Endothelial cell (in vitro differentiated cells): ENCODE results near the gene PRKRA. TPM values are rescaled to one million over a fixed set of nuclear protein-coding genes. Genes with fewer than 3 reads are reported as not detected.

Experiments
- DNase-seq: peaks from one replicate; pipeline ENCODE4 v3.0.0; 2021; ENCODE audit warnings: low spot score
- H3K27ac Mint-ChIP-seq: one replicate; pipeline ENCODE4 v1.8.0; 2021; ENCODE audit warnings: mixed read lengths, inconsistent platforms; ENCODE audit not compliant: unreplicated experiment
- H3K27me3 Mint-ChIP-seq: one replicate; pipeline ENCODE4 v1.8.0; 2021; ENCODE audit warnings: mild to moderate bottlenecking, moderate library complexity, mixed read lengths, inconsistent platforms; ENCODE audit not compliant: unreplicated experiment
- H3K36me3 Mint-ChIP-seq: one replicate; pipeline ENCODE4 v1.8.0; 2021; ENCODE audit warnings: mild to moderate bottlenecking, low read depth, mixed read lengths, inconsistent platforms; ENCODE audit not compliant: unreplicated experiment
- H3K4me1 Mint-ChIP-seq: one replicate; pipeline ENCODE4 v1.8.0; 2021; ENCODE audit warnings: mild to moderate bottlenecking, mixed read lengths, inconsistent platforms; ENCODE audit not compliant: unreplicated experiment
- H3K4me3 Mint-ChIP-seq: one replicate; pipeline ENCODE4 v1.8.0; 2021; ENCODE audit warnings: mild to moderate bottlenecking, mixed read lengths, inconsistent platforms; ENCODE audit not compliant: unreplicated experiment
- H3K9me3 Mint-ChIP-seq: one replicate; pipeline ENCODE4 v1.8.0; 2021; ENCODE audit warnings: mixed read lengths, inconsistent platforms; ENCODE audit not compliant: unreplicated experiment
- CTCF ChIP-seq: fragments of 200-600 bp; sonication (generic); IDR thresholded peaks from one replicate; pipeline ENCODE4 v1.5.0; 2021; ENCODE audit warnings: antibody characterized with exemption; ENCODE audit not compliant: unreplicated experiment
- total RNA-seq: library from RNA; stranded (reverse); fragmentation: NEBNext Ultra II Directional; extraction: Animal tissue kit (Norgen Biotek cat#: 25700); gene quantifications from one replicate; pipeline ENCODE4 v1.2.1, GENCODE V29; 2021; ENCODE audit not compliant: unreplicated experiment

PRKRA gene
- total RNA-seq, 1 donor from 2014 or later = 33.1 TPM

- DNase-seq = no peak
- Mint-ChIP-seq H3K4me3 (peak overlapping the region; percentile 94), H3K4me1 (peaks cover 14% of the 10 kb centered on the region), H3K9me3 (no peaks in the 10 kb centered on the region), H3K27me3 (peaks cover 5% of the 10 kb centered on the region), H3K36me3 (no peaks in the 10 kb centered on the region), H3K27ac (peak overlapping the region; percentile 31)
- no peak for TF ChIP-seq CTCF
These were observed 28.8 kb upstream of the PRKRA start for GRCh38 chr2:178479758-178480226.

- H3K4me1 Mint-ChIP-seq = peaks cover 14% of the 10 kb centered on the region
- H3K4me3 Mint-ChIP-seq = peak overlapping the region; percentile 94
- DNase-seq = no peak
- H3K9me3 Mint-ChIP-seq = no peaks in the 10 kb centered on the region
- no peaks in the 10 kb centered on the region for H3K36me3 Mint-ChIP-seq
- peak overlapping the region; percentile 87 for H3K27ac Mint-ChIP-seq
- peaks cover 5% of the 10 kb centered on the region for H3K27me3 Mint-ChIP-seq
- no peak for TF ChIP-seq CTCF
These were observed 28.3 kb upstream of the PRKRA start for GRCh38 chr2:178479275-178479616.

GRCh38 chr2:178478439-178479274, 27.7 kb upstream of the PRKRA start, which contains the start of gene FKBP7:
Gene FKBP7 (minus strand): TSS chr2:178478600. CDS start chr2:178478499, 101 bp downstream.
- Mint-ChIP-seq H3K9me3 (no peaks in the 10 kb centered on the region), H3K4me3 (peak within 1 kb of the TSS; percentile 94), H3K27ac (peak within 1 kb of the TSS; percentile 87), H3K27me3 (peaks cover 5% of the 10 kb centered on the region), H3K36me3 (no peaks in the 10 kb centered on the region), H3K4me1 (peaks cover 14% of the 10 kb centered on the region)
- peak; percentile 85 for DNase-seq
- no peak for TF ChIP-seq CTCF

GRCh38 chr2:178478130-178478438, 27.1 kb upstream of the PRKRA start:
- Mint-ChIP-seq H3K9me3 (no peaks in the 10 kb centered on the region), H3K4me1 (peaks cover 14% of the 10 kb centered on the region), H3K4me3 (peak overlapping the region; percentile 94), H3K27ac (peak overlapping the region; percentile 87), H3K36me3 (no peaks in the 10 kb centered on the region), H3K27me3 (peaks cover 5% of the 10 kb centered on the region)
- no peak for TF ChIP-seq CTCF
- peak; percentile 5 for DNase-seq

- no peak for TF ChIP-seq CTCF
- Mint-ChIP-seq H3K36me3 (no peaks in the 10 kb centered on the region), H3K4me3 (no peak overlapping the region), H3K4me1 (peaks cover 13% of the 10 kb centered on the region), H3K27ac (peak overlapping the region; percentile 13), H3K27me3 (peaks cover 5% of the 10 kb centered on the region), H3K9me3 (no peaks in the 10 kb centered on the region)
- no peak for DNase-seq
These were observed 26.6 kb upstream of the PRKRA start for GRCh38 chr2:178477443-178478129.
